HG02981 (cell line): Measurements from ENCODE around the gene SERPINA10.

Experiments
- ATAC-seq: cut with Tn5 transposase; IDR thresholded peaks from one replicate; pipeline ENCODE4 v1.9.1; 2021; ENCODE audit warnings: mild to moderate bottlenecking, moderate library complexity; ENCODE audit not compliant: unreplicated experiment

SERPINA10 gene, protein sequence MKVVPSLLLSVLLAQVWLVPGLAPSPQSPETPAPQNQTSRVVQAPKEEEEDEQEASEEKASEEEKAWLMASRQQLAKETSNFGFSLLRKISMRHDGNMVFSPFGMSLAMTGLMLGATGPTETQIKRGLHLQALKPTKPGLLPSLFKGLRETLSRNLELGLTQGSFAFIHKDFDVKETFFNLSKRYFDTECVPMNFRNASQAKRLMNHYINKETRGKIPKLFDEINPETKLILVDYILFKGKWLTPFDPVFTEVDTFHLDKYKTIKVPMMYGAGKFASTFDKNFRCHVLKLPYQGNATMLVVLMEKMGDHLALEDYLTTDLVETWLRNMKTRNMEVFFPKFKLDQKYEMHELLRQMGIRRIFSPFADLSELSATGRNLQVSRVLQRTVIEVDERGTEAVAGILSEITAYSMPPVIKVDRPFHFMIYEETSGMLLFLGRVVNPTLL

DNA sequence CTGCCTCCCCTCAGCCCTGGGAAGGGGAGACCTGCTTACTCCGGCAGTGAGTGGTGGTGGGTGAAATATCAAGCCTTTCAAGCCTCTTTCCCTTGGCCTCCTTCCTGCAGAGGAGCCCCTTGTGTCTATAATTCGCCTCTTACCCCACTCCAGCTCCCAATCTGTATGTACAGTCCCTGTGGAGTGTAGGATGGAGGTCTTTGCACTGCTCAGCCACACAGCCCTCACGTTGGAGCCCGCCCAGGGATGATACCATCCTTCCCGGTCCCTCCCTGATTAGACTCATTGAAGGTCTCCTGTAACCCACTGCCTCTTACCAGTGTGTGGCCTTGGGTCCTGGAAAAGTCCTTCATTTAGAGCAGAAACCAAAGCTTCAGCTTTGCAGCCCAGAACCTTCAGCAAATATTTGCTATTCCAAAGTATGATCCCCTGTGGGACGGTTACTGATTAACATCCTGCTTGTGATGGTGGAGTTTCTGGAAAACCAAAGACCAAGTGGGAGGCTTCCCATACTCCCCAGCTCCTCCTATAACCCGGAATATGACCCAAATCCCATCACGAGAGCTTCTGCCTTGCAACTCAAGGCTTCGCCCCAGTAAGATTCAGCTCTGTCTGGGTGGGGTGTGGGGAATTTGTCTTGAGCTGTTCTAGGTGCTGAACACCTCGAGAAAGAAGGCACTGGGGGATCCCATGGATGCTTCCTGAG, at the start of gene SERPINA10:
TSS of gene SERPINA10 (minus strand) at position 397 of the 706 bp plus-strand sequence. CDS start 2,675 bp downstream, outside the sequence.
- ATAC-seq, result no peak

DNA sequence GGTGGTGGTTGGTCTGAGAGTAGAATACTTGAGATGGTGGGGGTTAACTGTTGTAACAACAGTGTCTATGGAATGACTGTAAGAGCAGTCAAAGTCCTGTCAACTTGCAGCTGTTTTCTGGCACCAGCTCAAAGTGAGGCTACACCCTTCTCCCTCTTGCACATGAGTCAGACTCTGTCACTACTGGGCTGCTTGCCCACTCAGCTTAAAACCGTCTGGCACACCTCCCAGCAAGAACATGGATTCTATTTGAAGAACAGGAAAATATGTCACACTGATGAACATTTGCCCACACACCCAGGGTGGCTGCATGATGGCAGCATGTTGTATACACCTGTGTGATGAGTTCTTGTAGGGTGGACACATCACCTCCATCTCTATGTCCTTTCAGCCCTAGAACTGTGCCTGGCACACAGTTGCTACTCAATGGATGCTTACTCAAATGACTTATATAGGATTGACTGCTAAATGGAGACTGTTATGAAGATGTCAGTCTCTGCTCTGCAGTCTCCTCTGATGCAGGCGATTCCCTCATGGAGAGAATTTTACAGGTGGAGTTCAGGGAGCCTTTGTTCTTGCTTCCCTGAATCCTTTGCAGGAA, 49.4 kb upstream of the SERPINA10 start:
- ATAC-seq, result no peak

DNA sequence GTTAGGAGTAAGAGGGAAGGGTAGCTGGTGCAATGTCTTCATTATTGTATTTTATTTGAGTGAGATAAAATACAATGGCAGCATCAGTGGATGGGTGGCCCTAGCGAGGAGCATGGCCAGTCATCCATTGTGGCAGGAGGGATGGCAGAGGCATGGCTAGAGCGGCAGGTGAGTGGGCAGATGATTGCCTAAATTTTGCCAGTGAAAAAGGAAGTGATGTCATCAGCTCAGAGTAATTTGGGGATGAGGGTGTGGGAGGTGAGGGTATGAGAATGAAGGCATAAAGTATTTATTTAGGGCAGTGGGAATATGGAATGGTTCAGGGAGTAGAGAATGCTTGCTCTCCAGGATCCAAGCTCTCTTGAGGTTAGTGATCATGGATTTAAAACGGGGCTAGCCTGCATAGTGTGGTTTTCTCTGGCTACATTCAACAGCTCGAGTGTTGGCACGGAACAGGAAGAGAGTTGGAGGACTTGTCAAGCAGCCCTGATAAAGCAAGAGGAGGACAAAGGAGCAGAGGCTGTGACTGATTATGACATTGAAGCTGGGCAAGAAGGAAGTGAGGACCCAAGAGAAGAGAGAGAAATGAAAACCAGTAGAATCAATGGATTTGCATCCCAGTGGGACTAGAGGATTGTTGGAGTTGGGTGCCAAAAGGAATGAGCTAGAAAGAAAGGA, 48.7 kb upstream of the SERPINA10 start:
- ATAC-seq, result no peak

DNA sequence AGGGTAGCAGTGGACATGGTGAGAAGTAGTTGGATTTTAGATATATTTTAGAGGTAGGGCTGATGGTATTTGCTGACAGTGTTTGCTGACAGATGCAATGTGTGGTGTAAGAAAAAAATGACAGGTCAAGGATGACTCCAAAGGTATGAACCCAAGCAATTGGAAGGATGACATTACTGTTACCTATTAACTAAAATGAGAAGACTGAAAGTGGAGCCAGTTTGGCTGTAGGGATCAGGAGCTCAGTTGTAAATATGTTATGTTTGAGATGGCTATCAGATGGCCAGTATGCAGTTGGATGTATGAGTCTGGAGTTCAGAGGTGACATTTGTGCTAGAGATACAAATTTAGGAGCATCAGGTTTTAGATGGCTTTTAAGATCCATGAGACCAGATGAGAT, 47.5 kb upstream of the SERPINA10 start:
- ATAC-seq, result no peak

DNA sequence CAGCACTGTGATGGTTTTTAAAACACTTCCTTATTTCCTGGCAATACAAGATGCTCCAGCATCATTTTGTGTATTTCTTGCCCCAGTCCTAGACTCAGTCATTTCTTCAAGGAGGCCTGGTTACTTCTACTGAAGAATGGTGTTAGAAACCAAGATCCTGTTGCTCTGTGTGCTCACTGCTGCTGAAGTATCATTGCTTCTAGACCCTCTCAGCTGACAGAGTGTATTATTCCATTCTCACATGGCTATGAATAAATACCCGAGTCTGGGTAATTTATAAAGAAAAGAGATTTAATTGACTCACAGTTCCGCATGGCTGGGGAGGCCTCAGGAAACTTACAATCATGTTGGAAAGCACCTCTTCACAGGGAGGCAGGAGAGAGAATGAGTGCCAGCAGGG, 45.0 kb upstream of the SERPINA10 start:
- ATAC-seq, result no peak

DNA sequence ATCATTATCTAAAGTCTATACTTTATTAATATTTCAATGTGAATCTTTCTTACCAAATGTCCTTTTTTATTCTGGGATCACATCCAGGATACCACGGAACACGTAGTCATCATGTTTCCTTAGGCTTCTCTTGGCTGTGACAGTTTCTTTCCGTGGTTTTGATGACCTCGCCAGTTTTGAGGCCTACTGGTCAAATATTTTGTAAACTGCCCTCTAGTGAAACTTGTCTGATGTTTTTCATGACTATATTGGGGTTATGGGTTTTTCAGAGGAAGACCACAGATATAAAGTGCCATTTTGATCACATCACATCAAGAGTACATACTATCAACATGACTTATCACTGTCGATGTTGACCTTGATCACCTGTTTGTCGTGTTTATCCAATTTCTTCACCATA, 44.2 kb upstream of the SERPINA10 start:
- ATAC-seq, result no peak

DNA sequence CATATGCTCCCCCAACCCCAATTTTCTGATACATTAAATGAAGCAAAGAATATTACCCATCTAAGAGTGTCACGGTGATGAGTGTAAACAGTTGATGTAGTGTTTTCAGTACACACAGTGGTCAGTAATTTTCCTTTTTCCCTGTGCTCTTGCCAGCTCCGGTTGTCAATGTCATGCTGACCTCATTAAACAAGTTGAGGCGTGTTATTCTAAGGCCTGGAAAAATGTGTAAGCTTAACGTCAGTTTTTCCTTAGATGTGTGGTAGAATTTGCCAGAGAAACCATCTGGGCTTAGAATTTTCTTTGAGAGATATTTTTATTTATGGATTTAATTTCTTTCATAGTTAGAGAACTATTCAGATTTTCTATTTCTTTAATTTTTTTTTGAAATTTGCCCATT, 41.8 kb upstream of the SERPINA10 start:
- no peak for ATAC-seq

DNA sequence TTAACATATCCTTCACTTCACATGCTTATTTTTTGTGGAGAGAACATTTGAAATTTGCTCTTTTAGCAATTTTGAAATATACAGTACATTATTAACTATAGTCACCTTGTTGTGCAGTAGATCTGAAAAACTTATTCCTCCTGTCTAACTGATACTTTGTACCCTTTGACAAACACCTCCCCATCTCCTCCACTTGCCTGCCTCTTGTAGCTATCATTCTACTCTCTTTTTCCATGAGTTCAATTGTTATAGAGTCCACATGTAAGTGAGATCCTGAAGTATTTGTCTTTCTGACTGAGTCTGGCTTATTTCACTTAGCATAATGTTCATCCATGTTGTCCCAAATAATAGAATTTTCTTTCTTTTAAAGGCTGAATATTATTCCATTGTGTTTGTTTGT, 39.5 kb upstream of the SERPINA10 start:
- ATAC-seq, result no peak

DNA sequence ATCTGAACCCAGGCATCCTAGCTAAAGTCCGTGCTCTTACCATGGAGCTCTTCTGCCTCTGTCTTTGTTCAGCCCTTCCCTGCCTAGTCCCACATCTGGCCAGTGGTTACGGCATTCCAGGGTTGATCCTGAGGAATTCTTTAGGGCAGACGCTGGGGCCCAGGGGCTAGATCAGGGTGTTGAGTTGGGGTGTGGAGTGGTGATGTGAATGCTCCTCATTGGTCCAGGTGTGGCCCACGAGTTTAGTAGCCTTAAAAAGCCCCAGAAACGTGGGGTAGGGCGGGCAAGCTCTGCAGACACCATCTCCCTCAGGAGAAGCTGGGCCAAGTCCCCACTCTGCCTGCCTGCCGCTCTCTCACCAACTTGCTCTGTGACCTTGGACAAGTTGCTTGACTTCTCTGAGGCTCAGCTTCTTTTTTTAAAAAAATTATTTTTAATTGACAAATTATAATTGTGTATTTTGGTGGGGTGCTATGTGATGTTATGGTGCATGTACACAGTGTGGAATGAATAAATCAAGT, 39.1 kb upstream of the SERPINA10 start:
- ATAC-seq, result no peak

DNA sequence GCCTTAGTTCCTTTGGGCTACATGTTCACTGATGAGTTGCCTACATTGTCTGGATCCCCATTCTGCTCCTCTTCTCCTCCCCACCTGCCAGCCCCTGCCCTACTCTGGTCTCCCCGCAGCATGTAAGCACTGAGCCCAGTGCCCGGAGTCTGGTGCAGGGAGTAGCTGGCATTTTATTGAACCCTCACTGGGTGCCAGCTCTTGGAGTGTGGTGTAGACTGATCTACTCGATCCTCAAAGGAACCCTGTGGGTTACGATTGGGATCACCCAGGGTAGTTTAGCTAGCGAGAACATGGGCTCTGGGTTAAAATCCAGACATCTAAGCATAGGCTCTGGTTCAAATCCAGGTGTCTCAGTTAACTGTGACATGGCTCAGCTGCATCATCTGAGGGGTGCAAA, 38.4 kb upstream of the SERPINA10 start:
- no peak for ATAC-seq

DNA sequence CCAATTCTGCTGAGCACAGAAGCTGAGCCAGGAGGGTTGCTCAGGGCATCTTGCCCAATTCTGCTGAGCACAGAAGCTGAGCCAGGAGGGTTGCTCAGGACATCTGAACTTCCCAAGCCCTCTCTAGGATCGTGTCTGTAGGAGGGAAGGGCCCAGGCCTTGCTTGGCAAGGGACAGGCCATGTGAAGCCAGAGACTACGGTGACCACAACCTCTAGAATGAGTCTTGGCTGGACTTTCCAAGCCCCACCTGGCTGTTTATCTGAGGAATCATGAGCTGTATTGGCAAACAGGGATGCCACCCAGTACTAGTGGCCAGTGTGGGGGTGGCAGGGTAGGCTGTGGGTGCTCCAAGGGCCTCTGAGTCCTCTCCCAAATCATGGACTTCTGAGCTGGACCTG, 37.8 kb upstream of the SERPINA10 start:
- no peak for ATAC-seq

DNA sequence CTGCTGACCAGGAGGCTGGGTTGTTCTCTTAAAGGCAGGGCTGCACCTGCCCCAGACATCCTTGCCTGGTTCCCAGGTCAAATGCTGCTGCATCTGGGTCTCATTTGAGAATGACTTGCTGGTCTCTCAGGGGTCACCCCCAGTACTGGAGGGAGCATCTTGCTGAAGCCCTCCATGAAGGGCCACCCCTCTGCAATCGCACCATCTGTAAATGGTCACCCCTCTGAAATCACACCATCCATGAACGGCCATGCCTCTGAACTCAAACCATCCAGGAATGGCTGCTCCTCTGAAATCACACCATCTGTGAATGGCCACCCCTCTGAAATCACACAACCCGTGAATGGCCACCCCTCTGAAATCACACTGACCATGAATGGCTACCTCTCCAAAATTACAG, 37.4 kb upstream of the SERPINA10 start:
- ATAC-seq, result no peak

DNA sequence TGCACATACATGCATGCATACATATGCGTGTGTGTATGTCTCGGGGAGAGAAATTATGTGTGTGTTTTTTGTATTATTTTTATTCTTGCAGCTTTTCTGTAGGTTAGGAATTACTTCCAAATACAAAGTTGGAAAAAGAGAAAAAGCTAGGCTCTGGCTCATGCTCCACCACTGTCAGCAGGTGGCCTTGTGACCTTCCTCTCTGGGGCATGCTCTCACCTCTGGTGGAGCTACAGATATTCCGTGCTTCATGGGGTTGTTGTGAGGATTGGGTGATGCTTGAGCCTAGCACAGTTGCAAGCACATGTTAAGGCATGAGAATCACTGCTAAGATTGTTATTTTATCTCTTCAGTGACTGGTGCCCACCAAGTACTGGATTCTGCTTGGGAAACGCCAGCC, 36.8 kb upstream of the SERPINA10 start:
- no peak for ATAC-seq

DNA sequence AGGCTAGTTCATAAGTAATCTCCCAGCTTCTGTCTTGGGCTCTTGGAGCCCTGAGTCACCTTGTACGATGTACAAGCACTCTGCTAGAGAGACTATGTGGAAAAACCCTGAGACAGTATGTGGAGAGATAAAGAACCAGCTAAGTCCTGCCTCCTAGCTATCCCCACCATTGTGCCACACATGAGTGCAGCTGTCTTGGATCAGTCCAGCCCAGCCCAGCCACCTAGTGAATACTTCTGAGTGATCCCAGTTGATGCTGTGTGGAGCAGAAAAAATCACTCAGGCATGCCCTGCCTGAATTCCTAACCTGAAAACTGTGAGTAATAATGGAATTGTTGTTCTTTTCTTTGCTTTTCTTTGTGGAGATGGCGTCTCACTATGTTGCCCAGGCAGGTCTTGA, 35.1 kb upstream of the SERPINA10 start:
- ATAC-seq, result no peak

DNA sequence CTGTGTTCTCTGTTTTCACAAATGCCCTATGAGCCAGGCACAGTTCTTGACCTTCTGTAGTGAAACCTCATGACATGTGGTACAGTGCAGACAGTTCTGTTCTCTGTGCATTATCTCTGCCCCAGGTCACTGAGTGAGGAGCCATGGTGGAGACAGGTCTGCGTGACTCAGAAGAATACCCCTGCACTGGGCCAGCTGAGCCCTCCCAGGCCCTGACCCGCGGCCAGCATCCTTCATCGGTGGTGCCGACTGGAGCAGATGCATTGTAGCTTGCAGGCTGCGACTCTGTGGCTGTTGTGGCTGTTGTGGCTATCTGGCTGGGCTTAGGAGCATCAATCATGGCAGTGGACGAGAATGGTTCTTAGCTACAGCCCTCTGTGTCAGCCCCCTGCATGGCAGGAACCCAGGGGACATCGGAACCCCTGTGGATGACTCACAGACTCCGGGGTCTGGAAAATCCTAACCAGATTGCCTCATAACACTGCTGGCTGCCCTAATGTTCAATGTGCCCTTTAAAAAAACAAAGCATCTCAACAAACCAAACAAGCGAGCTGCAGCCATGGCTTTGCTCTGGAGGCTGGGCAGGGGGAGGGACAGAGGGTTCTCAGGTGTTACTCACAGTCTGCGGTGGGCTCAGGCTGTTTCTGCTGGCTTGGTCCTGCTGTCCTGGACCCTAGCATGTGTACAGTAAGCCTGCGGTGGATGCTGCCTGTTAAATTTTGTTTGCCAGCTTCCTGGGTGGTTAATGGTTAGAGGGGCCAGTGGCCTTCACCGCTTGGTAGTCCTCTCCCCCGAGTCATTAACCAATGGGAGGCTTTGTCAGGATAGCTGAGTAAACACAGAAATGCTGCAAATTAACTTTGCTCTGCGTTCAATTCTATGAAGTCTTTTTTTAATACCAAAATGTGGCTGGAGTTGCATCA, 29.8 kb upstream of the SERPINA10 start, which contains the start of gene SERPINA6:
TSS of gene SERPINA6 (minus strand) at position 689 of the 923 bp plus-strand sequence. CDS start 8,688 bp downstream, outside the sequence.
- ATAC-seq, result no peak

DNA sequence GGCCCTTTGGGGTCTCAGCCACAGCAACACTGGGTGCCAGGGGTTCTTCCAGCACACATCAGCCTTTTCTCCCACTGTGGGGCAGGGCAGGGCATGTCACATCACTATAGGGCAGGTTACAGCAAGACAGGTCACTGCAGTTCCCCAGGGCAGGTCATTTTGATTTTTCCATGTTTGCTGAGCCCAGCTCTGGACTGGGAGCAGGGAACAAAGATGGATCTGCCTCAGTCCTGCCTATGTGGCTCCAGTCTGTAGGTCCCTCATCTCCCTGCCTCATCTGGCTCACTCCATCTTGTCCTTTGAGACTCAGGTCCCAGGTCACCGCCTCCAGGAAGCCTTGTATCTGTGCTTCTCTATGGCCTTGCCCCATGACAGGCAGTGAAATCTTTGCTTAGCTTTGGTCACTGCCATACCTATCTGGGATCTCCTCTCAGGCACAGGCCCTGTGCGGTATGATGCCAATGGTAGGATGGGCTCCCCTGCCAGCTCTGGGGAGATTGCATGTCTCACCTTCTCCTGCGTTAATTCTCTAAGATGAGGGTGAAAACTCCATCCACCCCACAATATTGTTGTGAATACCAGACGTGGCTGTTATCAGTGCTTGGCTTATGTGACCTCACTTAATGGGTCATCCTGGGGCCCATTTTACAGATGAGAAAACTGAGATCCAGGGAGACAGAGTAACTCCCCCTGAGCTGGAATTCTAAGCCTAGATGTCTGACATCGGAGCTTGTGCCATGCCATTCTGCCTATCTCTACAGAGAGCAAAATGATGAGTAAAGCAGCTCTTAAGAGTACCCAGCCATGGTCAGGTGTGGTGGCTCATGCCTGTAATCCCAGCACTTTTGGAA, 28.6 kb upstream of the SERPINA10 start:
- no peak for ATAC-seq

DNA sequence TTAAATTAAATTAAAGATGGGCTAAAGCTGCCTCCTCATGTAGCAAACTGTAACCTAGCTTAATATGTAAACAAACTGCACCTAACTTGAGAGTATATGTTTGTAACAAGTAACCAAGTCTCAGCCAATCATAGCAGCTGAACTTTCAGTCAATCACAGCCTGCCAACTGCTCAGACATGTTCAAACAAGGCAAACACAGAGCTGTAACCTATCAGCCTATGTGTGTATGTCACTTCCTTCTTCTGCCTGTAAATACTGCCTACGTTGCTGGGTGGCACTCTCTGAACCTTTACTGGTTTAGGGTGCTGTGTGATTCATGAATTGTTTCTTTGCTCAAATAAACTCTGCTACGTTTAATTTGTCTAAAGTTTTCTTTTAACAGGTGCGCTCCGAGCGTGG, 27.2 kb upstream of the SERPINA10 start:
- no peak for ATAC-seq

DNA sequence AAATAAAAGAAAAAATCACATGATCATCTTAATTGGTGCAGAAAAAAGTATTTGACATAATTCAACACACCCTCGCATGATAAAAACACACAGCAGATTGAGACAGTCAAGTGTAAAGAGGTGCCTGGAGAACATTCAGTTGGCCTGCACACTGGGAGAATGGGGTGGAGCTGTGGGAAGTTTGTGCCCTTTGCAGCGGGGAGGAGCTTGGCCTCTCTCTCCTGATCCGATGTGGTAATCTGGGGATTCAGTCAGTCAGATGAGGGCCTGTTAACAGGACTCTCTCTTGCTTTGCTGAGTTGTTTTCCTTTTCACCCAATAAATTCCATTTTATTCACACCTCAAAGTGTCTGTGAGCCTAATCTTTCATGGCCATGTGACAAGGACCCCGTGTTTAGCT, 24.2 kb upstream of the SERPINA10 start:
- no peak for ATAC-seq

DNA sequence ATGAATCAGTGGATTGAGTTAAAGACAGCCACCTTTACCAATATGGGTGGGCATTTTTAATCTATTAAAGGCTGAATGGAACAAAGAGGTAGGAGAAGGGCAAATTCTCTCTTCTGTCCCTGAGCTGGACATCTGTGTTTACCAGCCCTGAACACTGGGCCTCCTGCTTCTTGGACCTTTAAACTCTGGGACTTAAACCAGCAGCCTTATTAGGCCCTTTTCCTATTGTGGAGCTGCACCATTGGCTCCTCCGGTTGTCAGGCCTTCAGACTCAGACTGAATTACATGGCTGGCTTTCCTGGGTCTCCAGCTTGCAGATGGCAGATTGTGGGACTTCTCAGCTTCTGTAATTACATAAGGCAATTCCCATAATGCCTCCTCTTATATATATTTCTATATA, 23.6 kb upstream of the SERPINA10 start:
- ATAC-seq, result no peak
